ENCODE results near the gene GSTK1.

GRCh38 chr7:143250199-143250598 is 13.0 kb upstream of the GSTK1 start:
- TF ChIP-seq CTCF (IDR thresholded peaks at IDR 0.05) (no peak), POLR2A (IDR thresholded peaks at IDR 0.05) (no peak)
